ENCODE data around the gene ADGRG4. TPM values are rescaled to one million over a fixed set of nuclear protein-coding genes. Genes with fewer than 3 reads are reported as not detected.

Gene ADGRG4
- total and polyA plus RNA-seq, 9 donors = 0.01 to 2.0 (median 0.34) TPM; not detected in 2

- H3K9me3 ChIP-seq = no peaks in the 10 kb centered on the region
- no peaks in the 10 kb centered on the region for H3K27me3 ChIP-seq
- TF ChIP-seq EP300 (IDR thresholded peaks at IDR 0.05) (no peak), POLR2A (IDR thresholded peaks at IDR 0.05) (no peak)
- TF ChIP-seq, protein P1, sequence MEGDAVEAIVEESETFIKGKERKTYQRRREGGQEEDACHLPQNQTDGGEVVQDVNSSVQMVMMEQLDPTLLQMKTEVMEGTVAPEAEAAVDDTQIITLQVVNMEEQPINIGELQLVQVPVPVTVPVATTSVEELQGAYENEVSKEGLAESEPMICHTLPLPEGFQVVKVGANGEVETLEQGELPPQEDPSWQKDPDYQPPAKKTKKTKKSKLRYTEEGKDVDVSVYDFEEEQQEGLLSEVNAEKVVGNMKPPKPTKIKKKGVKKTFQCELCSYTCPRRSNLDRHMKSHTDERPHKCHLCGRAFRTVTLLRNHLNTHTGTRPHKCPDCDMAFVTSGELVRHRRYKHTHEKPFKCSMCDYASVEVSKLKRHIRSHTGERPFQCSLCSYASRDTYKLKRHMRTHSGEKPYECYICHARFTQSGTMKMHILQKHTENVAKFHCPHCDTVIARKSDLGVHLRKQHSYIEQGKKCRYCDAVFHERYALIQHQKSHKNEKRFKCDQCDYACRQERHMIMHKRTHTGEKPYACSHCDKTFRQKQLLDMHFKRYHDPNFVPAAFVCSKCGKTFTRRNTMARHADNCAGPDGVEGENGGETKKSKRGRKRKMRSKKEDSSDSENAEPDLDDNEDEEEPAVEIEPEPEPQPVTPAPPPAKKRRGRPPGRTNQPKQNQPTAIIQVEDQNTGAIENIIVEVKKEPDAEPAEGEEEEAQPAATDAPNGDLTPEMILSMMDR (IDR thresholded peaks at IDR 0.05) = no peak
- intact Hi-C loops (cut with DNase I) = no loop called here
- WGBS, 3 donors = 63 to 76% (median 67%) methylated on average over 3 of the region's 3 CpGs
- H3K4me1 ChIP-seq (ENCODE audit: insufficient read depth) = no peaks in the 10 kb centered on the region
- no peaks in the 10 kb centered on the region for H3K36me3 ChIP-seq
- H3K27ac ChIP-seq = no peak overlapping the region
- H3K4me3 ChIP-seq = no peak overlapping the region
- DNase-seq = no peak
Observed at GRCh38 chrX:136321532-136321931, 20.8 kb downstream of the ADGRG4 start.

DNA sequence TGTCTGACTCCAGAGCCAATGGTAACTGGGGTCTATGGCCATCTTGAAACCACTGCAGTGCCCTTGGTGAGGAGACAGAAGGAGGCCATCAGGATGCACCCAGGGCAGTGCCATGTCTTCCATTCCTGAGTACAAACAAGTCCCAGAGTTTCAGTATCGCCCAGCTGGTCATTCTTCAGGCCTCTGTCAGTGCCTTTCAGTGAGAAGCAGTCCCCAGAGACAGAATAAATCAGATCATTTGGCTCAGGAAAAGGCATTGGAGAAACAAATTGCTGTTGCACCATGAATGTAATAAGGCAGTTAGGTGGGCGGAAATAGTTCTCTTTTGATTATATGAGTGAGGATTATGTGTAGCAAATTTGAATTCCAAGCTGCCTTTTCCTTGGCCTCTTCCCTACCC lies 21.3 kb downstream of the ADGRG4 start:
- no peak for DNase-seq
- H3K4me1 ChIP-seq (ENCODE audit: insufficient read depth) = no peaks in the 10 kb centered on the region
- WGBS, 3 donors = 39 to 50% (median 44%) methylated on average over 2 of the region's 2 CpGs
- H3K9me3 ChIP-seq = no peaks in the 10 kb centered on the region
- H3K27ac ChIP-seq = no peak overlapping the region
- no peaks in the 10 kb centered on the region for H3K27me3 ChIP-seq
- H3K36me3 ChIP-seq = no peaks in the 10 kb centered on the region
- TF ChIP-seq, protein P1 (IDR thresholded peaks at IDR 0.05) = no peak
- TF ChIP-seq EP300 (IDR thresholded peaks at IDR 0.05) (no peak), POLR2A (IDR thresholded peaks at IDR 0.05) (no peak)
- intact Hi-C loops (cut with DNase I) = no loop called here
- H3K4me3 ChIP-seq = no peak overlapping the region

DNA sequence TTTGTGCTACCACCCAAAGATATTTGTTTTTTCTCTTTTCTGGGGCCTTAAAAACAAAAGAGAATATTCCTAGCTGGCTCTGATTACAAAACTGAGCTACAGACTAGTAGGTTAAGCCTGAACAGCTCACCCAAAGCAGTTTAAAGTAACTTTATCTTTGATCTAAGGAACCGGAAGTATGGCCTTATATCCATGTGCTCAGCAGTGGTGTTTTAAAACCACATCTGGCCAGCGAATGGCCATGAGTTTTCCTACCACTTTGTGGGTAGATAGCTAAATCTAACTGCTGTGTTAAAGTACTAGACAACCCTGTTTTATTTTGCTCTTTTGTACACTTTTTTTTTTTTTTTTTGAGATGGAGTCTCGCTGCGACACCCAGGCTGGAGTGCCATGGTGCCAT lies 24.6 kb downstream of the ADGRG4 start:
- no peaks in the 10 kb centered on the region for H3K4me1 ChIP-seq (ENCODE audit: insufficient read depth)
- no peaks in the 10 kb centered on the region for H3K36me3 ChIP-seq
- H3K4me3 ChIP-seq = no peak overlapping the region
- 72 to 81% (median 77%) methylated on average over 4 of the region's 4 CpGs for WGBS, 3 donors
- TF ChIP-seq POLR2A (IDR thresholded peaks at IDR 0.05) (no peak), EP300 (IDR thresholded peaks at IDR 0.05) (no peak)
- TF ChIP-seq, protein P1 (IDR thresholded peaks at IDR 0.05) = no peak
- DNase-seq = no peak
- no peaks in the 10 kb centered on the region for H3K27me3 ChIP-seq
- no peaks in the 10 kb centered on the region for H3K9me3 ChIP-seq
- intact Hi-C loops (cut with DNase I) = no loop called here
- no peak overlapping the region for H3K27ac ChIP-seq

GRCh38 chrX:136328933-136329332 lies 28.2 kb downstream of the ADGRG4 start:
- no peak overlapping the region for H3K4me3 ChIP-seq
- no peak for DNase-seq
- no peaks in the 10 kb centered on the region for H3K27me3 ChIP-seq
- 47 to 53% (median 49%) methylated on average over 2 of the region's 2 CpGs for WGBS, 3 donors
- TF ChIP-seq EP300 (IDR thresholded peaks at IDR 0.05) = no peak
- TF ChIP-seq, protein P1 (IDR thresholded peaks at IDR 0.05) = no peak
- TF ChIP-seq POLR2A (IDR thresholded peaks at IDR 0.05) = no peak
- intact Hi-C loops (cut with DNase I) = no loop called here
- H3K9me3 ChIP-seq = no peaks in the 10 kb centered on the region
- H3K36me3 ChIP-seq = no peaks in the 10 kb centered on the region
- no peaks in the 10 kb centered on the region for H3K4me1 ChIP-seq (ENCODE audit: insufficient read depth)
- H3K27ac ChIP-seq = no peak overlapping the region
